Lung (tissue), 16 donors: ENCODE results near the gene CCDC17. TPM values are rescaled to one million over a fixed set of nuclear protein-coding genes. Genes with fewer than 3 reads are reported as not detected.

Source experiments
- ATAC-seq: fragments of 200-7000 bp; cut with Tn5 transposase; one replicate; pipeline ENCODE4 v1.9.1; 2020; ENCODE audit warnings: moderate number of reproducible peaks; ENCODE audit not compliant: insufficient read depth, low FRiP score
- DNase-seq, 3 donors: peaks; one replicate each; pipeline ENCODE4 v3.0.0-alpha.2; 2013 to 2017
- H3K27ac ChIP-seq, 2 donors: one replicate each; pipeline ENCODE4 v1.5.1; 2013; ENCODE audit warnings: mild to moderate bottlenecking in 2 of 2, moderate library complexity in 2 of 2, control low read depth in 1 of 2, inconsistent platforms in 1 of 2, low read depth in 1 of 2, low read length in 1 of 2
- H3K27me3 ChIP-seq, 3 donors: one replicate each; pipeline ENCODE4 v1.5.1; 2013; ENCODE audit warnings: low read length in 2 of 3; ENCODE audit not compliant: control insufficient read depth in 3 of 3, insufficient read depth in 3 of 3
- H3K36me3 ChIP-seq, 4 donors: one replicate each; pipeline ENCODE4 v1.5.1; 2013; ENCODE audit warnings: low read length in 4 of 4, mild to moderate bottlenecking in 1 of 4, moderate library complexity in 1 of 4; ENCODE audit not compliant: control insufficient read depth in 4 of 4, insufficient read depth in 4 of 4
- H3K4me1 ChIP-seq, 5 donors: one replicate each; pipeline ENCODE4 v1.5.1; 2013; ENCODE audit warnings: low read length in 5 of 5, mild to moderate bottlenecking in 2 of 5, moderate library complexity in 1 of 5; ENCODE audit not compliant: control insufficient read depth in 5 of 5, insufficient read depth in 5 of 5
- H3K4me3 ChIP-seq: one replicate; pipeline ENCODE4 v1.5.1; 2013; ENCODE audit warnings: mild to moderate bottlenecking, control low read depth, moderate library complexity
- H3K9ac ChIP-seq, 2 donors: one replicate each; pipeline ENCODE4 v1.5.1; 2013; ENCODE audit warnings: low read length in 2 of 2, control low read depth in 1 of 2; ENCODE audit not compliant: insufficient read depth in 1 of 2
- H3K9me3 ChIP-seq, 4 donors: one replicate each; pipeline ENCODE4 v1.5.1; 2013; ENCODE audit warnings: low read length in 3 of 4, mild to moderate bottlenecking in 1 of 4, moderate library complexity in 1 of 4; ENCODE audit not compliant: control insufficient read depth in 4 of 4, insufficient read depth in 3 of 4
- CTCF ChIP-seq: IDR thresholded peaks from 2 replicates; pipeline ENCODE4 v1.5.1; 2012; ENCODE audit warnings: mild to moderate bottlenecking; ENCODE audit errors: control extremely low read depth, extremely low read depth
- WGBS, 2 donors: extraction: QIAGEN DNeasy Blood & Tissue Kit; methylation state at CpG; one replicate each; pipeline ENCODE4 v1.1.7; 2013; 5-methylcytosine and 5-hydroxymethylcytosine counted together
- long read RNA-seq, 5 donors: transcript quantifications; one replicate each; lab custom pipeline, GENCODE V29; 2026
- polyA plus RNA-seq, 2 donors: library from polyadenylated mRNA; stranded (reverse); fragments of 200-250 nt; gene quantifications; one replicate each; pipeline ENCODE4 v1.2.1, GENCODE V29; 2013
- total RNA-seq, 2 donors: library from RNA; depleted of rRNA in 1 of 2; stranded (reverse); fragments of >200 nt in 1 of 2; gene quantifications; one replicate each; pipeline ENCODE4 v1.2.1, GENCODE V29; 2014 to 2021
- donor health status: control.
- donor health status: control.
- donor health status: Bipolar disorder and iron deficiency.
- donor health status: healthy.
- donor health status: DM: yes; HTN: yes; CAD: no.

Gene CCDC17
- 10 to 100 TPM; 24.0 to 53.7 TPM for total RNA-seq
- 10 to 100 TPM; 10.1 to 21.3 TPM for polyA plus RNA-seq
- long read RNA-seq, donor 1 = 0 reads
- long read RNA-seq, donor 2 = 0 reads
- long read RNA-seq, donor 3 = 0 reads
- long read RNA-seq, donor 4 = 0 reads
- long read RNA-seq, donor 5 = 0 reads

GRCh38 chr1:45623972-45624371 lies at the start of gene CCDC17:
TSS of gene CCDC17 (minus strand) at chr1:45624054. CDS start at chr1:45623909, 145 bp downstream.
- H3K4me3 ChIP-seq = no peak within 1 kb of the TSS
- DNase-seq = no peak
- TF ChIP-seq CTCF = no peak
- H3K9me3 ChIP-seq = no peaks in the 10 kb centered on the region
- no peak within 1 kb of the TSS for H3K9ac ChIP-seq
- no peaks in the 10 kb centered on the region for H3K27me3 ChIP-seq
- H3K4me1 ChIP-seq = peaks cover 0 to 25% (median 2%) of the 10 kb centered on the region in 5 donors
- no peak within 1 kb of the TSS for H3K27ac ChIP-seq
- ATAC-seq = no peak
- 46 to 54% methylated on average over 4 of the region's 4 CpGs for WGBS, 2 donors
- peaks cover 10 to 28% (median 16%) of the 10 kb centered on the region in 4 donors for H3K36me3 ChIP-seq

- H3K4me3 ChIP-seq = no peak overlapping the region
- no peaks in the 10 kb centered on the region for H3K27me3 ChIP-seq
- H3K36me3 ChIP-seq = peaks cover 0 to 3% (median under 1%) of the 10 kb centered on the region in 4 donors
- ATAC-seq (no peak), DNase-seq (no peak)
- no peak overlapping the region for H3K27ac ChIP-seq
- no peak overlapping the region for H3K9ac ChIP-seq
- no peak for TF ChIP-seq CTCF
- 74 to 75% methylated on average over 6 of the region's 6 CpGs for WGBS, 2 donors
- H3K9me3 ChIP-seq = no peaks in the 10 kb centered on the region
- peaks cover 0 to 40% (median 0%) of the 10 kb centered on the region in 5 donors for H3K4me1 ChIP-seq
These were observed 46.2 kb upstream of the CCDC17 start for GRCh38 chr1:45669859-45670655.

- no peak overlapping the region for H3K4me3 ChIP-seq
- H3K9ac ChIP-seq = no peak overlapping the region
- no peak for TF ChIP-seq CTCF
- no peaks in the 10 kb centered on the region for H3K27me3 ChIP-seq
- no peak for ATAC-seq
- no peak overlapping the region for H3K27ac ChIP-seq
- 75 to 86% methylated on average over 1 of the region's 1 CpG for WGBS, 2 donors
- H3K36me3 ChIP-seq = peaks cover 0 to under 1% (median 0%) of the 10 kb centered on the region in 4 donors
- H3K4me1 ChIP-seq = peaks cover 0 to 37% (median 0%) of the 10 kb centered on the region in 5 donors
- H3K9me3 ChIP-seq = no peaks in the 10 kb centered on the region
- DNase-seq = no peak
These were observed 45.5 kb upstream of the CCDC17 start for GRCh38 chr1:45669379-45669778.
